Stomach (tissue), 9 donors: ENCODE results near the gene SCAMP5. TPM values are rescaled to one million over a fixed set of nuclear protein-coding genes. Genes with fewer than 3 reads are reported as not detected.
A peak's percentile ranks its signal among the peaks of the same experiment; 100 is the strongest.

ENCODE experiments used
- DNase-seq, 2 donors: peaks; one replicate each; pipeline versions ENCODE4 v3.0.0 to v3.0.0-alpha.2; 2013 to 2019
- H3K27ac ChIP-seq, 5 donors: fragments of 200-600 bp in 4 of 5; sonication (generic) in 4 of 5; one replicate each; pipeline ENCODE4 v1.5.1; 2013 to 2019; ENCODE audit warnings: mild to moderate bottlenecking in 1 of 5, moderate library complexity in 1 of 5
- H3K27me3 ChIP-seq, 3 donors: fragments of 200-600 bp; sonication (generic); one replicate each; pipeline ENCODE4 v1.5.1; 2017 to 2019; ENCODE audit warnings: mixed run types in 1 of 3
- H3K36me3 ChIP-seq, 4 donors: fragments of 200-600 bp; sonication (generic); 1 replicate in 3 of 4; 2 replicates in 1 of 4; pipeline ENCODE4 v1.5.1; 2016 to 2019
- H3K4me1 ChIP-seq, 4 donors: fragments of 200-600 bp; sonication (generic); one replicate each; pipeline ENCODE4 v1.5.1; 2016 to 2019
- H3K4me3 ChIP-seq, 4 donors: fragments of 200-600 bp; sonication (generic) in 3 of 4; one replicate each; pipeline ENCODE4 v1.5.1; 2016 to 2019; ENCODE audit warnings: mild to moderate bottlenecking in 1 of 4
- H3K9me3 ChIP-seq, 4 donors: fragments of 200-600 bp; sonication (generic); one replicate each; pipeline ENCODE4 v1.5.1; 2016 to 2019
- CTCF ChIP-seq, 7 experiments: fragments of 450-650 bp in 4 of 7; fragments of 200-600 bp in 3 of 7; sonication (generic) in 3 of 7; IDR thresholded peaks; one replicate each; pipeline ENCODE4 v1.5.1; 2016 to 2019; ENCODE audit warnings: antibody characterized with exemption in 7 of 7, control low read depth in 2 of 7, mild to moderate bottlenecking in 1 of 7
- EP300 ChIP-seq: sonication (generic); formaldehyde crosslinking; IDR thresholded peaks from one replicate; pipeline ENCODE4 v1.6.1; 2017; ENCODE audit warnings: antibody characterized with exemption
- POLR2A ChIP-seq, 4 donors: fragments of 450-650 bp; IDR thresholded peaks; one replicate each; pipeline ENCODE4 v1.6.1; 2016; ENCODE audit warnings: antibody characterized with exemption in 4 of 4, control low read depth in 2 of 4, mild to moderate bottlenecking in 1 of 4, moderate library complexity in 1 of 4
- POLR2AphosphoS5 ChIP-seq, 3 donors: sonication (generic); formaldehyde crosslinking; IDR thresholded peaks; one replicate each; pipeline ENCODE4 v1.6.1; 2016; ENCODE audit warnings: antibody characterized with exemption in 3 of 3
- WGBS, 5 donors: extraction: QIAGEN DNeasy Blood & Tissue Kit in 3 of 5; methylation state at CpG; one replicate each; pipeline versions ENCODE4 v1.1.5 to v1.1.7; 2013 to 2018; 5-methylcytosine and 5-hydroxymethylcytosine counted together
- intact Hi-C: fragments of 100-400 bp; cut with DNase I; formaldehyde crosslinking; loops from one replicate; pipeline ENCODE4 v1.15.1; 2023; ENCODE audit warnings: low total_unique reads
- polyA plus RNA-seq, 3 donors: library from polyadenylated mRNA; stranded (reverse); fragments of 200-250 nt; gene quantifications; one replicate each; pipeline ENCODE4 v1.2.3, GENCODE V29; 2013
- small RNA-seq, 4 donors: library from RNA; depleted of rRNA; stranded (forward); fragments of <200 nt; gene quantifications; one replicate each; pipeline ENCODE3, GENCODE V24; 2016
- total RNA-seq, 5 donors: library from RNA; depleted of rRNA; stranded (reverse); fragments of >200 nt; gene quantifications; one replicate each; pipeline versions ENCODE4 v1.1.0 to v1.2.3, GENCODE V29; 2014 to 2016
- donor health status: healthy with polysubstance abuse.
- donor health status: Bipolar disorder and iron deficiency.
- donor health status: healthy.

The SCAMP5 gene
- total and polyA plus RNA-seq, 8 donors, result 1.8 to 70.1 (median 12.5) TPM

GRCh38 chr15:75068748-75069147, 73.4 kb downstream of the SCAMP5 start:
- DNase-seq, result no peak
- H3K9me3 ChIP-seq, result no peaks in the 10 kb centered on the region
- intact Hi-C loops, result no loop called here
- H3K36me3 ChIP-seq, result no peaks in the 10 kb centered on the region
- TF ChIP-seq POLR2A (IDR thresholded peaks at IDR 0.05) (no peak), EP300 (no peak), CTCF (IDR thresholded peaks at IDR 0.05) (no peak), POLR2AphosphoS5 (IDR thresholded peaks at IDR 0.05) (no peak)
- no peak overlapping the region for H3K27ac ChIP-seq
- peaks cover 0 to 36% (median 10%) of the 10 kb centered on the region in 4 donors for H3K4me1 ChIP-seq
- H3K4me3 ChIP-seq, result no peak overlapping the region
- no peaks in the 10 kb centered on the region for H3K27me3 ChIP-seq

- TF ChIP-seq POLR2AphosphoS5 (IDR thresholded peaks at IDR 0.05) (no peak), CTCF (IDR thresholded peaks at IDR 0.05) (no peak), EP300 (no peak), POLR2A (IDR thresholded peaks at IDR 0.05) (no peak)
- Histone ChIP-seq H3K27ac (peak overlapping the region in 2 of 5 donors; percentile 17 to 29), H3K27me3 (no peaks in the 10 kb centered on the region), H3K4me1 (peaks cover 0 to 34% (median 9%) of the 10 kb centered on the region in 4 donors), H3K36me3 (no peaks in the 10 kb centered on the region), H3K4me3 (no peak overlapping the region), H3K9me3 (no peaks in the 10 kb centered on the region)
- intact Hi-C loops, result no loop called here
- DNase-seq, result no peak
- WGBS, 5 donors, result 66 to 84% (median 77%) methylated on average over 8 of the region's 8 CpGs
Measured at GRCh38 chr15:75069301-75069925, 74.0 kb downstream of the SCAMP5 start.

GRCh38 chr15:75070674-75071073, 75.3 kb downstream of the SCAMP5 start:
- no peak for TF ChIP-seq EP300
- TF ChIP-seq POLR2AphosphoS5 (IDR thresholded peaks at IDR 0.05), result no peak
- no peak for TF ChIP-seq POLR2A (IDR thresholded peaks at IDR 0.05)
- TF ChIP-seq CTCF (IDR thresholded peaks at IDR 0.05), result no peak
- Histone ChIP-seq H3K4me3 (no peak overlapping the region), H3K4me1 (peaks cover 0 to 22% (median 3%) of the 10 kb centered on the region in 4 donors), H3K27me3 (no peaks in the 10 kb centered on the region), H3K9me3 (peaks cover 0 to 2% (median under 1%) of the 10 kb centered on the region in 4 donors), H3K27ac (no peak overlapping the region), H3K36me3 (no peaks in the 10 kb centered on the region)
- DNase-seq, result no peak
- WGBS, 5 donors, result 78 to 94% (median 85%) methylated on average over 4 of the region's 4 CpGs
- intact Hi-C loops, result no loop called here

Small RNAs within 50 kb of the gene (small RNA-seq; reads per million reads assigned to genes)
- gene AC015720.1 (0 reads per million in 4 donors), gene RF00019 (0 reads per million in 4 donors)

Other genes starting within 250 kb of the SCAMP5 start
- gene CYP1A2, start 246.7 kb upstream of the SCAMP5 start, total RNA-seq, result not detected
- not detected for gene CYP1A2, start 246.7 kb upstream of the SCAMP5 start, polyA plus RNA-seq
- gene CSK, start 213.5 kb upstream of the SCAMP5 start, total RNA-seq, result 10 to 100 TPM; 15.2 to 61.0 (median 20.7) TPM
- 10 to 100 TPM; 21.8 to 33.4 (median 26.2) TPM for gene CSK, start 213.5 kb upstream of the SCAMP5 start, polyA plus RNA-seq
- 10 to 100 TPM in 1 of 5 donors, 1 to 10 TPM in 1, not detected in 3; 5.9 to 83.5 TPM for gene LMAN1L, start 182.7 kb upstream of the SCAMP5 start, total RNA-seq
- not detected for gene LMAN1L, start 182.7 kb upstream of the SCAMP5 start, polyA plus RNA-seq
- 10 to 100 TPM in 2 of 5 donors, not detected in 3; 37.5 to 57.8 TPM for gene CPLX3, start 168.9 kb upstream of the SCAMP5 start, total RNA-seq
- 1 to 10 TPM in 1 of 3 donors, under 1 TPM in 1, not detected in 1; 0.61 to 1.4 TPM for gene CPLX3, start 168.9 kb upstream of the SCAMP5 start, polyA plus RNA-seq
- 100 to 1,000 TPM in 2 of 5 donors, 10 to 100 TPM in 3; 25.0 to 251 (median 50.7) TPM for gene ULK3, start 152.4 kb upstream of the SCAMP5 start, total RNA-seq
- 10 to 100 TPM; 19.4 to 42.4 (median 24.0) TPM for gene ULK3, start 152.4 kb upstream of the SCAMP5 start, polyA plus RNA-seq
- 100 to 1,000 TPM in 2 of 5 donors, 10 to 100 TPM in 3; 30.3 to 134 (median 45.5) TPM for gene SCAMP2, start 122.2 kb upstream of the SCAMP5 start, total RNA-seq
- 10 to 100 TPM; 16.8 to 46.0 (median 20.3) TPM for gene SCAMP2, start 122.2 kb upstream of the SCAMP5 start, polyA plus RNA-seq
- gene MPI, start 105.5 kb upstream of the SCAMP5 start, total RNA-seq, result 10 to 100 TPM; 17.0 to 35.7 (median 20.4) TPM
- gene MPI, start 105.5 kb upstream of the SCAMP5 start, polyA plus RNA-seq, result 10 to 100 TPM; 18.4 to 20.7 (median 20.3) TPM
- 10 to 100 TPM; 12.3 to 85.3 (median 49.5) TPM for gene FAM219B, start 88.7 kb upstream of the SCAMP5 start, total RNA-seq
- gene FAM219B, start 88.7 kb upstream of the SCAMP5 start, polyA plus RNA-seq, result 10 to 100 TPM; 16.9 to 35.2 (median 28.9) TPM
- 100 to 1,000 TPM in 2 of 5 donors, 10 to 100 TPM in 3; 44.0 to 156 (median 61.1) TPM for gene COX5A, start 57.5 kb upstream of the SCAMP5 start, total RNA-seq
- 100 to 1,000 TPM; 298 to 516 (median 464) TPM for gene COX5A, start 57.5 kb upstream of the SCAMP5 start, polyA plus RNA-seq
- gene RPP25, start 38.8 kb upstream of the SCAMP5 start, total RNA-seq, result 10 to 100 TPM in 1 of 5 donors, 1 to 10 TPM in 4; 2.8 to 59.4 (median 7.6) TPM
- 10 to 100 TPM in 1 of 3 donors, 1 to 10 TPM in 2; 8.7 to 10.1 (median 9.3) TPM for gene RPP25, start 38.8 kb upstream of the SCAMP5 start, polyA plus RNA-seq
- gene PPCDC, start 28.0 kb downstream of the SCAMP5 start, total RNA-seq, result 10 to 100 TPM in 4 of 5 donors, 1 to 10 TPM in 1; 3.2 to 74.1 (median 35.7) TPM
- gene PPCDC, start 28.0 kb downstream of the SCAMP5 start, polyA plus RNA-seq, result 10 to 100 TPM; 19.7 to 24.6 (median 21.0) TPM
- 10 to 100 TPM in 4 of 5 donors, 1 to 10 TPM in 1; 3.1 to 29.1 (median 15.2) TPM for gene C15orf39, start 206.3 kb downstream of the SCAMP5 start, total RNA-seq
- gene C15orf39, start 206.3 kb downstream of the SCAMP5 start, polyA plus RNA-seq, result 1 to 10 TPM; 6.4 to 7.5 (median 7.2) TPM